H1 (cell line): Measurements from ENCODE around the gene AKR1B1.

Experiments used
- ATF3 ChIP-seq: IDR thresholded peaks from 2 replicates; pipeline ENCODE4 v1.6.1; 2011; ENCODE audit warnings: low read depth, mild to moderate bottlenecking, low read length; ENCODE audit not compliant: insufficient read depth
- CTCF ChIP-seq, 3 experiments: IDR thresholded peaks; 1 replicate in 2 of 3; 2 replicates in 1 of 3; pipeline versions ENCODE4 v1.5.1 to v1.6.1; 2011; ENCODE audit warnings: low read length in 3 of 3, mild to moderate bottlenecking in 3 of 3, inconsistent platforms in 2 of 3, low read depth in 1 of 3, moderate library complexity in 1 of 3; ENCODE audit not compliant: insufficient read depth in 1 of 3; ENCODE audit errors: control extremely low read depth in 1 of 3
- EP300 ChIP-seq, 2 experiments: IDR thresholded peaks; 1 replicate in 1 of 2; 2 replicates in 1 of 2; pipeline ENCODE4 v1.6.1; 2011 to 2012; ENCODE audit warnings: low read depth in 2 of 2, low read length in 2 of 2, mild to moderate bottlenecking in 2 of 2, borderline replicate concordance in 1 of 2, inconsistent platforms in 1 of 2, moderate library complexity in 1 of 2
- EZH2 ChIP-seq: fragments of 200-600 bp; sonication (generic); IDR thresholded peaks from 2 replicates; pipeline ENCODE4 v1.7.1; 2012; ENCODE audit warnings: low read depth, mild to moderate bottlenecking, moderate library complexity, low read length, inconsistent platforms; ENCODE audit not compliant: severe bottlenecking
- GABPA ChIP-seq: IDR thresholded peaks from 2 replicates; pipeline ENCODE4 v1.6.1; 2011; ENCODE audit warnings: mild to moderate bottlenecking, low read length, moderate library complexity, borderline replicate concordance; ENCODE audit not compliant: insufficient read depth
- HDAC2 ChIP-seq, 2 experiments: fragments of 300-600 bp in 1 of 2; sonication (generic) in 1 of 2; IDR thresholded peaks; 2 replicates each; pipeline ENCODE4 v1.6.1; 2011 to 2012; ENCODE audit warnings: low read depth in 2 of 2, low read length in 2 of 2, mild to moderate bottlenecking in 2 of 2, moderate library complexity in 2 of 2, borderline replicate concordance in 1 of 2, inconsistent platforms in 1 of 2
- HDAC6 ChIP-seq: IDR thresholded peaks from one replicate; pipeline ENCODE4 v1.7.1; 2012; ENCODE audit warnings: low read depth, mild to moderate bottlenecking, inconsistent platforms, low read length, moderate library complexity
- MAX ChIP-seq: IDR thresholded peaks from 2 replicates; pipeline ENCODE4 v1.6.1; 2012; ENCODE audit warnings: inconsistent platforms
- PHF8 ChIP-seq: fragments of 200-600 bp; sonication (generic); conservative IDR thresholded peaks from 2 replicates; pipeline ENCODE4 v1.7.1; 2012; ENCODE audit warnings: low read depth, mild to moderate bottlenecking, inconsistent platforms, low read length, moderate library complexity
- SIX5 ChIP-seq: IDR thresholded peaks from 2 replicates; pipeline ENCODE4 v1.6.1; 2011; ENCODE audit warnings: mild to moderate bottlenecking, low read depth, low read length
- USF2 ChIP-seq: IDR thresholded peaks from 2 replicates; pipeline ENCODE4 v1.6.1; 2011; ENCODE audit warnings: low read length, improper control_type of control experiment

- no peak for TF ChIP-seq SIX5
- TF ChIP-seq EP300 (IDR thresholded peaks at IDR 0.05; ENCODE audit: borderline replicate concordance in 1 of 2, low read depth in 2 of 2, low read length in 2 of 2), result no peak
- TF ChIP-seq MAX, result no peak
- TF ChIP-seq PHF8, result no peak
- TF ChIP-seq GABPA, result no peak
- no peak for TF ChIP-seq CTCF (IDR thresholded peaks at IDR 0.05; ENCODE audit: control extremely low read depth in 1 of 3, insufficient read depth in 1 of 3, low read depth in 1 of 3, low read length in 3 of 3)
- TF ChIP-seq EZH2, result no peak
- TF ChIP-seq HDAC2 (IDR thresholded peaks at IDR 0.05; ENCODE audit: borderline replicate concordance in 1 of 2, low read depth in 2 of 2, low read length in 2 of 2), result no peak
- no peak for TF ChIP-seq HDAC6
- no peak for TF ChIP-seq ATF3
- no peak for TF ChIP-seq USF2
Measured at GRCh38 chr7:134480202-134480601, 21.3 kb upstream of the AKR1B1 start.
